Measurements from ENCODE around the gene BSDC1. TPM values are rescaled to one million over a fixed set of nuclear protein-coding genes. Genes with fewer than 3 reads are reported as not detected.

The BSDC1 gene
- total RNA-seq, 2 donors from 2014 or later = 50.6 to 67.7 TPM

Other genes with a start within 250 kb of the BSDC1 start
- 100 to 1,000 TPM in 1 of 2 donors, 10 to 100 TPM in 1; 97.1 to 113 TPM for gene TXLNA, start 214.8 kb downstream of the BSDC1 start, total RNA-seq
- gene CCDC28B, start 193.8 kb downstream of the BSDC1 start, total RNA-seq = 10 to 100 TPM; 20.0 to 24.6 TPM
- gene IQCC, start 188.8 kb downstream of the BSDC1 start, total RNA-seq = 1 to 10 TPM; 3.7 to 4.6 TPM
- gene DCDC2B, start 185.4 kb downstream of the BSDC1 start, total RNA-seq = under 1 TPM in 1 of 2 donors, not detected in 1; 0.21 TPM
- gene TMEM234, start 172.1 kb downstream of the BSDC1 start, total RNA-seq = 10 to 100 TPM in 1 of 2 donors, 1 to 10 TPM in 1; 9.8 to 10.5 TPM
- gene EIF3I, start 172.0 kb downstream of the BSDC1 start, total RNA-seq = 100 to 1,000 TPM; 241 to 276 TPM
- 1 to 10 TPM; 1.6 to 1.9 TPM for gene FAM167B, start 147.2 kb downstream of the BSDC1 start, total RNA-seq
- gene LCK, start 143.2 kb downstream of the BSDC1 start, total RNA-seq = 100 to 1,000 TPM; 227 to 254 TPM
- 100 to 1,000 TPM; 149 to 157 TPM for gene HDAC1, start 102.4 kb downstream of the BSDC1 start, total RNA-seq
- 10 to 100 TPM; 12.3 to 14.9 TPM for gene MARCKSL1, start 58.2 kb downstream of the BSDC1 start, total RNA-seq
- 10 to 100 TPM in 1 of 2 donors, 1 to 10 TPM in 1; 9.2 to 14.0 TPM for gene FAM229A, start 32.0 kb downstream of the BSDC1 start, total RNA-seq
- 1 to 10 TPM; 1.2 to 1.9 TPM for gene TSSK3, start 31.9 kb downstream of the BSDC1 start, total RNA-seq
- gene ZBTB8B, start 70.6 kb upstream of the BSDC1 start, total RNA-seq = not detected
- gene ZBTB8A, start 145.0 kb upstream of the BSDC1 start, total RNA-seq = 1 to 10 TPM in 1 of 2 donors, under 1 TPM in 1; 0.56 to 1.8 TPM